ENCODE results near the gene KCNJ9. TPM values are rescaled to one million over a fixed set of nuclear protein-coding genes. Genes with fewer than 3 reads are reported as not detected.

KCNJ9 gene
- total RNA-seq, 1 donor from 2014 or later, result not detected

DNA sequence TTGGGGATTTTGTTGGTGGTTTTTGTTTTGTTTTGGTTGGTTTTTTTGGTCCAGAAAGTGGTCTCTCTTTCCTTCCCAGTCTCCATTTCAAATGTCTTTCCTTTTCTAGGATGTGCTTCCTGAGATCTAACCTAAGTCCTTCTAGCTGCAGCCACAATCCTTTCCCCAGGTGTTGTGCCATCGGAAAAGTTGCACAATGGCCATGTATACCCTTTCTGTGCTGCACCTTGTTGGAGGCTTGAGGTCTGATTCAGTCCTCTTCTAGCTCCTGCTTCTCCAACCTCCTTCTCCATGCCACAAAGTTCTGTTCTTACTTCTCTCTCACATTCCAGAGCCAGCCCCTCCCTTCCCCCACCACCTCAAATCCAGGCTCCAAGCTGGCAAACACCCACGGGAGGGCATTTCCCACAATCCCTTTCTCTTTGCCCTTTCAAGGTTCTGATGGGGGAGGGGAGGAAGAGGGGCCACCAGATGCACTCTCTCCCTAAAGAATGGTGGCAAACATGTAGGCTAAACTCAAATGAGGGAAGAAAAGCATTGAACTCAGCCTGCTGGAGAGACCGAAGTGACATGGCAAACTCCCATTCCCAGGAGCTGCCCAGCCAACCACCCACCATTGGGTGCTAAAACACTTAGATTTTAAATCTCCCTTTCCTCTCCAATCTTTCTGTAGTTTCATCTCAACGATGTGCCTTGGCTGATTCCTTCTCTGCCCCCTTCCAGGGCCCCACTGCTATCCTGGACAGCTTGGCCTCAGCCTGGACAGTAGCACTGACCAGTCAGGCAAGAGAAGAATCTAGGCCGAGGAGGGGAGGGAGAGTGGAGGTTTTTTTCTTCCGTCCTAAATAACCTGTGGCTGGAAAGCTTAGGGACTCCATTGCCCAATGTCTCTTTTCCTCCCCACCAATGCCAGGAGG lies 14.3 kb upstream of the KCNJ9 start:
- intact Hi-C loops (cut with micrococcal nuclease), result no loop called here

GRCh38 chr1:160068225-160068624 lies 13.1 kb upstream of the KCNJ9 start:
- intact Hi-C loops (cut with micrococcal nuclease), result no loop called here

- intact Hi-C loops (cut with micrococcal nuclease), result no loop called here
Measured at GRCh38 chr1:160069460-160070231, 11.7 kb upstream of the KCNJ9 start, which contains the start of gene KCNJ10. Gene KCNJ10 (minus strand): TSS chr1:160070160. CDS start chr1:160042532, 27,628 bp downstream.

- intact Hi-C loops (cut with micrococcal nuclease), result no loop called here
Measured at GRCh38 chr1:160070243-160071163, 10.8 kb upstream of the KCNJ9 start.

GRCh38 chr1:160071289-160071688 lies 10.0 kb upstream of the KCNJ9 start:
- intact Hi-C loops (cut with micrococcal nuclease), result no loop called here

- intact Hi-C loops (cut with micrococcal nuclease), result no loop called here
Measured at GRCh38 chr1:160074865-160075264, 6.5 kb upstream of the KCNJ9 start.

DNA sequence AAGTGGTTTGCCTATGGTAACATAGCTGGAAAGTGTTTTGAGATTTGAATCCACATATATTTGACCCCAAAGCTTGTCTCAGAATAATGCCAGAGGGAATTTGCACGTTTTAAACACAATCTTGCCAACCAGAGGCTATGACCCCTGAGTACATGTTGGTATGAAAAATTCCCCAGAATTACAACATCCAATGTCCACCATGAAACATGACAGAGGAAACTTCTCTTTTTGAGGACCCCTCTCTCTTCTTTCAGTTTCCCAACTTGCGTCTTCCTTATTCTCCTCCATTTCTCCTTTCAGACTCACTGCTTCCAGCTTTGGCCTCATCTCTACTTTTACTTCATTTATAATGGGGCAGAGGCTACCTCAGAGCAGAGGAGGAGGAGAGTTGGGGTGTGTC lies 5.5 kb upstream of the KCNJ9 start:
- intact Hi-C loops (cut with micrococcal nuclease), result no loop called here

DNA sequence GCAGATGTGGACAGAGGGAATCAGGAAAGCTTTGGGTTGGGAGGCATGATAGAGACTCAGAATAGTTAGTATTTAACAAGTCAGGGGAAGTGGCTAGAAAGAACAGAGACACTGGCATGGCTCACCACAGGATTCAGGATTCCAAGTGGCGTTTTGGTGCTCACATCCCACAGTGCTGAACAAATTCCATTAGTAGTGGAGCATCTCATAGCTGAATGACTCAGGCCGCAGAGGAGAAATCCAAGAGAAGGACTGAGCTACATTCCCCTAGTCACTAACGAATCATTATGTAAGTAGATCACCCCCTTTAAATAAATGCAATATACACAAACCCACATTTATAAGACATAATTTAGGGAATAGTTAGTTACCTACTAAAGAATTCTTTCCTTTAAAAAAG lies 5.0 kb upstream of the KCNJ9 start:
- intact Hi-C loops (cut with micrococcal nuclease), result no loop called here

DNA sequence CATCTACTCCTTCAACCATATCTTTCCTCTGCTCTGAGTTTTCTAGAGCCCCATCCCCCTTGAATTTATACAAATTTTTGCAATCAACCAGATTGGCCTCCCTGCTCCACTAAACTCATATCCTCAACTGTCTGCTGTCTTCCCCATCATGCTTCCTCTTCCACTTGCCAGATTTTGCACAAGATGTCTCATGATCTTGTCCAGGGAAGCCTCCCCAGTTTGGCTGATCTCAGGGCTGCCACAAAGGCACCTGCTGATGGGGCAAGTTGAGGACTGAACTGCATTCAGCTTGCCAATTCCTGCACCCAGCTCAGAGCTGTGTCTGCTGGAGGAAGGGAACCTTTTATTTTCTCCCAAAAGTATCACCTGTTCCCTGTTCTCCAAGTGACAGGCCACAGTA lies 3.9 kb upstream of the KCNJ9 start:
- intact Hi-C loops (cut with micrococcal nuclease), result no loop called here

GRCh38 chr1:160078512-160079195 lies 2.7 kb upstream of the KCNJ9 start:
- intact Hi-C loops (cut with micrococcal nuclease), result no loop called here

DNA sequence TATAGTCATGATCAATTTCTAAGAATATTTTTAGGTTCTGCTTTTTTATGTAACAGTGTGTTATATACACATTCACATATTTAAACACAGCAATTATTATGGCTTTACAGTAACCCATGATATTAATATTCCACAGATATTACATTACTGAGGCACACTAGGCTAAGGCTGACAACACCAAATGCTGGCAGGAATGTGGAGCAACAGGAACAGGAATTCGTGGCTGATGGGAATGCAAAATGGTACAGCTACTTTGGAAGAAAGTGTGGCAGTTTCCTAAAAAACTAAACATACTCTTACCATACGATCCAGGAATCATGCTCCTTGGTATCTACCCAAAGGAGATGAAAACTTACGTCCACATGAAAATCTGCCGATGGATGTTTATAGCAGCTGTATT lies 1.9 kb upstream of the KCNJ9 start:
- intact Hi-C loops (cut with micrococcal nuclease), result no loop called here

DNA sequence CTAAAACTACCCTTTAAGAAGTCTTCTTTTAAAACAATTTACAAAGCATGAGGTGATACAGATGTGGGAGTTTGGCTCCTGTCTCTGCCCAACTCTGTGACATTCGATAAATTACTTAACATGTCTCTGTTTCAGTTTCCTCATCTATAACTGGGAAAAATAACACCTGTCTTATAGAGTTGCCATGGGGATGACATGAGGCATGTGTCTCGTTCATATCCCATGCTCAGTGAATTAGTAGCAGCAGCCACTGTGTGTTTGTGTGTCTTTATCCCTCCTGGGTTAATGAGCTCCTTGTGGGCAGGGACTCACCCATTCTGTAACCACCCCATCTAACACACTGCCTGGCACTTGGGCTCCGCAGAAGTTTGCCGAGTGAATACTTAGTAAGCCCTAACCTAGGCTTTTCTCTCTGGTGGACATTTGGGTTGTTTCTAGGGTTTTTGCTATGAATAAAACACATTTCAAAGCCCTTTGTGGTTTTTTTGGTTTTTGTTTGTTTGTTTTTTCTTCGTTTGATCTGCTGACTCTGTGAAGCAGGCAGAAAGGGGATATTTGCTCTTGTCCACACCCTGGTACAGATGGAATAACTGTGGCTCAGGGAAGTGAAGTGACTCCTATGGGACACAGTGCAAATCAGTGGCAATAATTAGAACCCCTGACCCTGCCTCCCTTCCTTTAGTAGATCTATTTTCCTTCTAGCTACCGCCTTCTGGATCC lies 797 bp upstream of the KCNJ9 start:
- intact Hi-C loops (cut with micrococcal nuclease), result no loop called here

DNA sequence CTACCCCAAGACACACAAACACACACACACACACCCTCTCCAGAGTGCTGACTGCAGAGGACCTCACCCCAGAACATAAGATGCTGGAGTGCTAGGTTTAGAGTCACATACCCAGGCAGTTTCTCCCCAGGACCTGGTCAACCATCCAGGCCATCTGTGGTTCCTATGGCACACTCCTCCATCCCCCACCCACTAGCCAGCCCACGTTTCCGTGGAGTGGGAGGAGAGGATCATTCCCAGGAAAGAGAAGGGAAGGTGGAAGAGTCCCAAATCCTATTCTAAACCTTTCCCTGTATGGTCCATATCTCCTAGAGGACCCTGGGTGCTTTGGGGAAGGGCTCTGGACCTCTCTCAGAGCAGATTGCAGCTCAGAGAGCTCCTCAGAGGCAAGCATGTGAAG lies 1.1 kb downstream of the KCNJ9 start:
- intact Hi-C loops (cut with micrococcal nuclease), result no loop called here

GRCh38 chr1:160082926-160083325 lies 1.6 kb downstream of the KCNJ9 start:
- intact Hi-C loops (cut with micrococcal nuclease), result no loop called here

DNA sequence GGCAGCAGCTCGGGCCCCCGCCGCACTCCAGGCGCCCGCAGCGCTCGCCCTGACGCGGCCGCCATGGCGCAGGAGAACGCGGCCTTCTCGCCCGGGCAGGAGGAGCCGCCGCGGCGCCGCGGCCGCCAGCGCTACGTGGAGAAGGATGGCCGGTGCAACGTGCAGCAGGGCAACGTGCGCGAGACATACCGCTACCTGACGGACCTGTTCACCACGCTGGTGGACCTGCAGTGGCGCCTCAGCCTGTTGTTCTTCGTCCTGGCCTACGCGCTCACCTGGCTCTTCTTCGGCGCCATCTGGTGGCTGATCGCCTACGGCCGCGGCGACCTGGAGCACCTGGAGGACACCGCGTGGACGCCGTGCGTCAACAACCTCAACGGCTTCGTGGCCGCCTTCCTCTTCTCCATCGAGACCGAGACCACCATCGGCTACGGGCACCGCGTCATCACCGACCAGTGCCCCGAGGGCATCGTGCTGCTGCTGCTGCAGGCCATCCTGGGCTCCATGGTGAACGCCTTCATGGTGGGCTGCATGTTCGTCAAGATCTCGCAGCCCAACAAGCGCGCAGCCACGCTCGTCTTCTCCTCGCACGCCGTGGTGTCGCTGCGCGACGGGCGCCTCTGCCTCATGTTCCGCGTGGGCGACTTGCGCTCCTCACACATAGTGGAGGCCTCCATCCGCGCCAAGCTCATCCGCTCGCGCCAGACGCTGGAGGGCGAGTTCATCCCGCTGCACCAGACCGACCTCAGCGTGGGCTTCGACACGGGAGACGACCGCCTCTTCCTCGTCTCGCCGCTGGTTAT lies 2.8 kb downstream of the KCNJ9 start:
- intact Hi-C loops (cut with micrococcal nuclease), result loop anchor here (1.0 kb wide), 2 partner anchors 38 to 148 kb away; no protein-coding TSS in a partner anchor

DNA sequence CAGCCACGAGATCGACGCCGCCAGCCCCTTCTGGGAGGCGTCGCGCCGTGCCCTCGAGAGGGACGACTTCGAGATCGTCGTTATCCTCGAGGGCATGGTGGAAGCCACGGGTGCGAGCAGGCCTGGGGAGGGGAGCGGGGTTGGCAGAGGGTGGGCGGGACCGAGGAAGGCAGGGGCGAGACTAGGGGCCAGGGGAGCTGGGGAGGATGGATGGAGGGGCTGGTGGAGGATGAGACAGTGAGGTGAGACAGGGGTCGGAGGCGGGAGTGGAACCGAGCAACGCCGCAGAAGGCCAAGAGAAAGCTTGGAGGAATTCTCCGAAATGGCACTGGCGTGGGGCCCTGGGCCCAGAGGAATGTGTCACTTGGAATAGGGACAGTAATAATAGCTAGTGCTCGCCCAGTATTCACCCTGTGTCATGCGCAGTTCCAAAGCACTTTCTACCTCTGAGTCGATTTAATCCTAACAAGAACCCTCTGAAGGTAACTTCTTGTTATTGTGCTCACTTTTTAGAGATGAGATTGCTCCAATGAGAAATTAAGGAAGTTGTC lies 3.5 kb downstream of the KCNJ9 start:
- intact Hi-C loops (cut with micrococcal nuclease), result loop anchor here (1.0 kb wide), 3 partner anchors 13 to 149 kb away; partner anchors contain the start of gene IGSF8

- intact Hi-C loops (cut with micrococcal nuclease), result loop anchor here (1.0 kb wide), 1 partner anchor 12 kb away; the partner anchor contains the start of gene IGSF8
Measured at GRCh38 chr1:160085686-160086455, 4.5 kb downstream of the KCNJ9 start.

DNA sequence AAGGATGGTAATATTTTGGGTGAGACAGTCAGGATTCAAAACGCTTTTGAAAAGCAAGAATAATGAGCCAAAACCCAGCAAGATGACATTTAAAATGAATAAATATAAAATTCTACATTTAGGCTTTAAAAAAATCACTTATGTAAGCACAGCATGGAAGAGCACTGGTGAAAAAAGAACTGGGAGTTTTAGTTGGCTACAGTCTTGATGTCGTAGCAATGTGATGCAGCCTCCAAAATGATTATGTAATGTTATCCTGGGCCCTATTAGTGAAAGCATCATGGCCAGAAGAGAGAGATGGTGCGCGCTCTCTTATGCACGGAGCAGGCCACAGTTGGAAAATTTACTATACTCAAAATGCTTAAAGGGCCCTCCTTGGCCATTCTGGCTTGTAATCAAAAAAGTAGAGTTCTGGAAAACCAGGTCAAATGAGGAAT lies 5.1 kb downstream of the KCNJ9 start:
- intact Hi-C loops (cut with micrococcal nuclease), result no loop called here

Measured in T-helper 2 cell treated with Interferon-gamma antibody and Interleukin-4, amounts not matched to agents 100 ng/mL and 5 ng/mL, for 36 hours (primary cell).